ENCODE measurements around the gene THEMIS.
"Not testable (repeated sequence)": the region's sequence is repeated elsewhere in the genome, so short reads cannot be mapped to it uniquely, and the experiment has no call there.

The THEMIS gene

GRCh38 chr6:127718694-127719093, 182.2 kb downstream of the THEMIS start:
- Histone ChIP-seq H3K36me3 (ENCODE audit: control insufficient read depth, insufficient read depth, low read length, severe bottlenecking) (no peaks in the 10 kb centered on the region), H3K9ac (ENCODE audit: low read length) (no peak overlapping the region), H3K9me3 (ENCODE audit: control insufficient read depth, low read length) (no peaks in the 10 kb centered on the region), H3K4me1 (ENCODE audit: control insufficient read depth, insufficient read depth, low read length) (peaks cover 5% of the 10 kb centered on the region), H3K27me3 (replicated peaks; ENCODE audit: control insufficient read depth, insufficient read depth, low read length) (no peaks in the 10 kb centered on the region), H3K4me3 (ENCODE audit: low read length) (no peak overlapping the region)
- DNase-seq (ENCODE audit: low read depth): no peak

GRCh38 chr6:127717384-127717783, 183.5 kb downstream of the THEMIS start:
- no peaks in the 10 kb centered on the region for H3K9me3 ChIP-seq (ENCODE audit: control insufficient read depth, low read length)
- peak; percentile 11 for DNase-seq (ENCODE audit: low read depth)
- H3K4me1 ChIP-seq (ENCODE audit: control insufficient read depth, insufficient read depth, low read length): peaks cover 5% of the 10 kb centered on the region
- H3K9ac ChIP-seq (ENCODE audit: low read length): no peak overlapping the region
- H3K27me3 ChIP-seq (replicated peaks; ENCODE audit: control insufficient read depth, insufficient read depth, low read length): no peaks in the 10 kb centered on the region
- no peak overlapping the region for H3K4me3 ChIP-seq (ENCODE audit: low read length)
- no peaks in the 10 kb centered on the region for H3K36me3 ChIP-seq (ENCODE audit: control insufficient read depth, insufficient read depth, low read length, severe bottlenecking)

DNA sequence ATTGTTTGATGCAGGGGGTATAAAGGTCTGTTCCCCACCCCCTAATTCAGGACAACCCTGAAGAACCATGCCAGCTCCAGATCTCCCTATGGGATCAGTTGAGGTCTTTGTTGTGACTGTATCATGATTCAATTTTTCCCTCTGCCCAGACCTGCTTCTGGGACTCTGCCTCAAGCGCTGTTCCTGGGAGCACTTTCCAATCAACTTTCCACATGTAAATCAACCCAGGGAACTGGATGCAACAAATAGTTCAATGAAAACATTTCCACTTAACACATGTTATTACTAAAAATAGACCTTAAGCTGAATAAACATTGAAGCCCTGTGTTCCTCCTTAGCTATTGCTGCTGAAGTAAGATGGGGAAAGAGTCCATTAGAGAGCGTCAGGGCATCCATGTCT, 184.4 kb downstream of the THEMIS start:
- Histone ChIP-seq H3K27me3 (replicated peaks; ENCODE audit: control insufficient read depth, insufficient read depth, low read length) (no peaks in the 10 kb centered on the region), H3K9ac (ENCODE audit: low read length) (no peak overlapping the region), H3K4me3 (ENCODE audit: low read length) (no peak overlapping the region), H3K36me3 (ENCODE audit: control insufficient read depth, insufficient read depth, low read length, severe bottlenecking) (no peaks in the 10 kb centered on the region), H3K9me3 (ENCODE audit: control insufficient read depth, low read length) (no peaks in the 10 kb centered on the region), H3K4me1 (ENCODE audit: control insufficient read depth, insufficient read depth, low read length) (peaks cover 5% of the 10 kb centered on the region)
- DNase-seq (ENCODE audit: low read depth): peak; percentile 23

GRCh38 chr6:127710668-127711067, 190.2 kb downstream of the THEMIS start:
- DNase-seq (ENCODE audit: low read depth): no peak
- H3K9ac ChIP-seq (ENCODE audit: low read length): no peak overlapping the region
- no peaks in the 10 kb centered on the region for H3K9me3 ChIP-seq (ENCODE audit: control insufficient read depth, low read length)
- no peaks in the 10 kb centered on the region for H3K27me3 ChIP-seq (replicated peaks; ENCODE audit: control insufficient read depth, insufficient read depth, low read length)
- H3K36me3 ChIP-seq (ENCODE audit: control insufficient read depth, insufficient read depth, low read length, severe bottlenecking): no peaks in the 10 kb centered on the region
- H3K4me3 ChIP-seq (ENCODE audit: low read length): no peak overlapping the region
- H3K4me1 ChIP-seq (ENCODE audit: control insufficient read depth, insufficient read depth, low read length): no peaks in the 10 kb centered on the region

GRCh38 chr6:127706216-127706615, 194.6 kb downstream of the THEMIS start:
- H3K4me1 ChIP-seq (ENCODE audit: control insufficient read depth, insufficient read depth, low read length): peaks cover 3% of the 10 kb centered on the region
- no peak overlapping the region for H3K9ac ChIP-seq (ENCODE audit: low read length)
- no peak for DNase-seq (ENCODE audit: low read depth)
- no peaks in the 10 kb centered on the region for H3K27me3 ChIP-seq (replicated peaks; ENCODE audit: control insufficient read depth, insufficient read depth, low read length)
- no peaks in the 10 kb centered on the region for H3K9me3 ChIP-seq (ENCODE audit: control insufficient read depth, low read length)
- no peaks in the 10 kb centered on the region for H3K36me3 ChIP-seq (ENCODE audit: control insufficient read depth, insufficient read depth, low read length, severe bottlenecking)
- no peak overlapping the region for H3K4me3 ChIP-seq (ENCODE audit: low read length)

GRCh38 chr6:127695108-127695507, 205.8 kb downstream of the THEMIS start:
- H3K9me3 ChIP-seq (ENCODE audit: control insufficient read depth, low read length): no peaks in the 10 kb centered on the region
- no peaks in the 10 kb centered on the region for H3K27me3 ChIP-seq (replicated peaks; ENCODE audit: control insufficient read depth, insufficient read depth, low read length)
- H3K9ac ChIP-seq (ENCODE audit: low read length): no peak overlapping the region
- no peaks in the 10 kb centered on the region for H3K4me1 ChIP-seq (ENCODE audit: control insufficient read depth, insufficient read depth, low read length)
- H3K36me3 ChIP-seq (ENCODE audit: control insufficient read depth, insufficient read depth, low read length, severe bottlenecking): no peaks in the 10 kb centered on the region
- no peak for DNase-seq (ENCODE audit: low read depth)
- H3K4me3 ChIP-seq (ENCODE audit: low read length): no peak overlapping the region

- no peak overlapping the region for H3K4me3 ChIP-seq (ENCODE audit: low read length)
- no peaks in the 10 kb centered on the region for H3K4me1 ChIP-seq (ENCODE audit: control insufficient read depth, insufficient read depth, low read length)
- DNase-seq (ENCODE audit: low read depth): no peak
- H3K9me3 ChIP-seq (ENCODE audit: control insufficient read depth, low read length): peaks cover 6% of the 10 kb centered on the region
- H3K9ac ChIP-seq (ENCODE audit: low read length): no peak overlapping the region
- H3K36me3 ChIP-seq (ENCODE audit: control insufficient read depth, insufficient read depth, low read length, severe bottlenecking): no peaks in the 10 kb centered on the region
- H3K27me3 ChIP-seq (replicated peaks; ENCODE audit: control insufficient read depth, insufficient read depth, low read length): no peaks in the 10 kb centered on the region
Measured at GRCh38 chr6:127691146-127691545, 209.7 kb downstream of the THEMIS start.

DNA sequence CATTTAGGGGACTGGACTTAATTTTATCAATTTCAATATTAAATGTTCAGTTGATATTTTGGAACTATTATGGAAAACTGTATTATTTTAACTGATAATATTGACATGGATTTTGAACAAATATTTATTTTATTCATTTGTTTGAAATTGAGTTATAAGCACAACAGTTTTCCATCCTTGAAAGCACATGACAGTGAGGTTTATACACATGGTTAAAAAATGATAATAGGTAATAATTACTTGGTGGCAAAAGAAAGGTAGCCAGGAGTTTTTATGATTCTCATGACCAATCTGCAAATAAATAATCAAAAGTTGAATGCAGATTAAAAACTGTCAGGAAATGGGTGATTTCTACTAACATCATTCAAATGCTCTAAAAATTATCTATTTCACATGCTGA, 210.3 kb downstream of the THEMIS start:
- no peak for DNase-seq (ENCODE audit: low read depth)
- H3K36me3 ChIP-seq (ENCODE audit: control insufficient read depth, insufficient read depth, low read length, severe bottlenecking): no peaks in the 10 kb centered on the region
- no peak overlapping the region for H3K4me3 ChIP-seq (ENCODE audit: low read length)
- H3K9ac ChIP-seq (ENCODE audit: low read length): no peak overlapping the region
- H3K27me3 ChIP-seq (replicated peaks; ENCODE audit: control insufficient read depth, insufficient read depth, low read length): no peaks in the 10 kb centered on the region
- peaks cover 6% of the 10 kb centered on the region for H3K9me3 ChIP-seq (ENCODE audit: control insufficient read depth, low read length)
- no peaks in the 10 kb centered on the region for H3K4me1 ChIP-seq (ENCODE audit: control insufficient read depth, insufficient read depth, low read length)

- no peak overlapping the region for H3K9ac ChIP-seq (ENCODE audit: low read length)
- no peaks in the 10 kb centered on the region for H3K27me3 ChIP-seq (replicated peaks; ENCODE audit: control insufficient read depth, insufficient read depth, low read length)
- H3K4me1 ChIP-seq (ENCODE audit: control insufficient read depth, insufficient read depth, low read length): no peaks in the 10 kb centered on the region
- peak; percentile 74 for DNase-seq (ENCODE audit: low read depth)
- H3K9me3 ChIP-seq (ENCODE audit: control insufficient read depth, low read length): peaks cover 6% of the 10 kb centered on the region
- H3K36me3 ChIP-seq (ENCODE audit: control insufficient read depth, insufficient read depth, low read length, severe bottlenecking): no peaks in the 10 kb centered on the region
- H3K4me3 ChIP-seq (ENCODE audit: low read length): no peak overlapping the region
Measured at GRCh38 chr6:127690092-127690491, 210.8 kb downstream of the THEMIS start.

DNA sequence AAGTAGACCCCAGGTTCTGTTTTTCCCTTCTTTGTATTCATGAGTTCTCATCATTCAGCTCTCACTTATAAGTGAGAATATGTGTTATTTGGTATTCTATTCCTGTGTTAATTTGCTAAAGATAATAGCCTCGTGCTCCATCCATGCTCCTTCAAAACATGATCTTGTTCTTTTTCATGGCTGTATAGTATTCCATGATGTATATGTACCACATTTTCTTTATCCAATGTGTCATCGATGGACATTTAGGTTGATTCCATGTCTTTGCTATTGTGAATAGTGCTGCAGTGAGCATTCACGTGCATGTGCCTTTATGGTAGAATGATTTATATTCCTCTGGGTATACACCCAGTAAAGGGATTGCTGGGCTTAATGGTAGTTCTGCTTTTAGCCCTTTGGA, 213.4 kb downstream of the THEMIS start:
- H3K9me3 ChIP-seq (ENCODE audit: control insufficient read depth, low read length); H3K4me3 ChIP-seq (ENCODE audit: low read length); H3K9ac ChIP-seq (ENCODE audit: low read length); H3K27me3 ChIP-seq (replicated peaks; ENCODE audit: control insufficient read depth, insufficient read depth, low read length); H3K4me1 ChIP-seq (ENCODE audit: control insufficient read depth, insufficient read depth, low read length); H3K36me3 ChIP-seq (ENCODE audit: control insufficient read depth, insufficient read depth, low read length, severe bottlenecking); DNase-seq (ENCODE audit: low read depth): not testable (repeated sequence)

- H3K9me3 ChIP-seq (ENCODE audit: control insufficient read depth, low read length): peaks cover 6% of the 10 kb centered on the region
- no peak overlapping the region for H3K4me3 ChIP-seq (ENCODE audit: low read length)
- no peaks in the 10 kb centered on the region for H3K4me1 ChIP-seq (ENCODE audit: control insufficient read depth, insufficient read depth, low read length)
- H3K27me3 ChIP-seq (replicated peaks; ENCODE audit: control insufficient read depth, insufficient read depth, low read length): no peaks in the 10 kb centered on the region
- peak; percentile 23 for DNase-seq (ENCODE audit: low read depth)
- no peaks in the 10 kb centered on the region for H3K36me3 ChIP-seq (ENCODE audit: control insufficient read depth, insufficient read depth, low read length, severe bottlenecking)
- H3K9ac ChIP-seq (ENCODE audit: low read length): no peak overlapping the region
Measured at GRCh38 chr6:127686084-127686483, 214.8 kb downstream of the THEMIS start.

DNA sequence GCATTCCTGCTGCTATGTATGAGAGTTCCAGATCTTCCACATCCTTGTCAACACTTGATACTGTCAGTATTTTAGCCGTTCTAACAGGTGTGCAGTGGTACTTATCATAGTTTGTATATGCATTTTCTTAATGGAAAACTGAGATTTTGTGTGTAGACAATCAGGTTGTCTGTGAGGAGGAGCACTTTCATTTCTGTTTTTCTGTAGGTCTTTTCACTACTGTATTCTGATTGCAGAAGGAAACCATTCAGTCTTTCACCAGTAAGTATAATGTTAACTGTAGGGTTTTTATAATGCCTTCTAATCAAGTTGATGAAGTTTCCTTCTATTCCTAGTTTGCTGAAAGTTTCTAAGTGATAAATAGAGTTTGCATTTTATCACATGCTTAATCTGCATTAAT, 216.4 kb downstream of the THEMIS start:
- no peak overlapping the region for H3K4me3 ChIP-seq (ENCODE audit: low read length)
- no peaks in the 10 kb centered on the region for H3K27me3 ChIP-seq (replicated peaks; ENCODE audit: control insufficient read depth, insufficient read depth, low read length)
- no peak for DNase-seq (ENCODE audit: low read depth)

More for the DNA sequence above, 216.4 kb downstream of the THEMIS start:
- Histone ChIP-seq H3K4me1 (ENCODE audit: control insufficient read depth, insufficient read depth, low read length) (no peaks in the 10 kb centered on the region), H3K36me3 (ENCODE audit: control insufficient read depth, insufficient read depth, low read length, severe bottlenecking) (no peaks in the 10 kb centered on the region), H3K9me3 (ENCODE audit: control insufficient read depth, low read length) (peaks cover 6% of the 10 kb centered on the region), H3K9ac (ENCODE audit: low read length) (no peak overlapping the region)
